Measurements from ENCODE around the gene LPO.

The LPO gene

DNA sequence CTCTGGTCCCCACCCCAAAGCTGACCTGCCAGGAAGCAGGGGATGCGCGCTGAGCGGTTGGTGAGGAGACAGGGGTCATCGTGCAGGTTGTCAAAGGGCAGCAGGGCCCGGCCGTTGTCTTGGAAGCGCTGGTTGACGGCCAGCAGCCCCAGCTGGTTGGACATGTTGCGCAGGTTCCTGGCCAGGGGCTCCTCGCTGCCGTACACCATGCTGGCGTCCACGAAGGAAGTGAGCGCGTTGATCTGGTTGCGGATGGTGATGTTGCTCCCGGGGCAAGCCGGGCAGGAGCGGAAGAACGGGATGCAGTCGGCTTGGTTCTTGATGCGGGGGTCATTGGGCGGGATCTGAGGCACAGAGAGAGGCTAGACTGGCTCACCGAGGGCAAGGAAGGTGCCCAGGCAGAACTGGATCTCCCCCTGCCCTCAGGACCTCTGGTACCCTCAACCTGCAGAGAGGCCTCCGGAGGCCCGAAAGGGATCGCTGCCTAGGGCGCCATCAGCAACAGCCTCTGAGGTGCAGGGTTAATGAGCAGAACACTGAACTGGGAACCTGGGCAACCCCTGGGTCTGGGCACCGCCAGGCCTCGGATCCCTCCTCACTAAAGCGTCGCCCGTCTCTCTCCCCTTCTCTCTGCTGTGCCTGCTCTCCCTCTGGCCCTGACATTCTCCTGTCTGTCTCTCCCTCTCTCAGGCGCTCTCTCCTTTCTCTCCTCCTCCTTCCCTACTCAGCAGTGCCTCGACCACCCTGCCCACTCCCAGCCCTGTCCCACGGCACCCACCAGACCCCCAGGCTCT, 39.6 kb downstream of the LPO start:
- DNase-seq (ENCODE audit: low read depth), result no peak

DNA sequence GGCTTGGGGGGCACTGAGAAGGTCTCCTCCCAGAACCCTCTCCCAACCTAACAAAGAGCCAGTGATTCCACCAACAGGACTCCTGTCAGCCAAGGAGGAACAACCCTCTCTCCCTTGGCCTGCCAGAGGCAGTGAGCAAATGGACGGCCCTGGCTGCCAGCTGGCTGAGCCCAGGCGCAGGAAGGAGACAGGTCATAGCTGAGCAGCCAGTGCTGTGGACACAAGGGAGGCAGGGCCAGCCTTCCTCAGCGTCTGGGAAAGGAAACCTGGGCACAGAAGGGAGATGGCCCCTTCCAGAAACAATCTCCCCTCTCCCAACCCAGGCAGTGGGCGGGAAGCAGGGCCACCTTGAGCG, 40.3 kb downstream of the LPO start:
- no peak for DNase-seq (ENCODE audit: low read depth)

DNA sequence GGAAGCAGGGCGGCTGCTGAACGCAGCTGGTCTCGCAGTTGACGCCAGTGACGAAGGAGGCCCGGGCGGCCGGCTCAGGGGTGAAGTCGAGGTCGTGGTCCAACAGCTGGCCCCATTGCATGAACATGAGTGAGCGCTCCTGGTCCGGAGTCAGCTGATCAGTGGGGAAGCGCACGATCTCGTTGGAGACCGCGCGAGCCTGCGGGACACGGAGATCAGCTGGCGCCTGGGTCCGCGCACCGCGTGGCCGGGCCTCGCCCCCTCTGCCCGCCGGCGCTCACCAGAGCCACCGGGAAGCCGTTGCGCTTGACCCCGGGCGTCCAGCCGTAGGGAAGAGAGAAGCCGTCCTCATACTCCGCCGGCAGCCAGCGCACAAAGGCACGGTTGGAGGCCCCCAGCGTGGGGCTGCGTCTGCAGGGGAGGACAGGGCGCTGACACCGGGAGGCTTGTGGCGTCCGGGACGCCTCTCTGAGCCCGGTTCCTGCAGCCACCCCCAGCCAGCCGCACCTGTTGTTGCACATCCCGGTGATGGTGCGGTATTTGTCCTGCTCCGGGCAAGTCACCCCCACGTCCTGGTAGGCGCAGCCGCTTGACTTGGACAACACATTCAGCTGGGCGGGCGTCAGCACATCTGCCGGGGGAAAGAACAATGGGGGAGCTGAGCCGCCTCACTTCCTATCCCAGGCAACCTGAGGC, 40.8 kb downstream of the LPO start:
- DNase-seq (ENCODE audit: low read depth), result no peak

DNA sequence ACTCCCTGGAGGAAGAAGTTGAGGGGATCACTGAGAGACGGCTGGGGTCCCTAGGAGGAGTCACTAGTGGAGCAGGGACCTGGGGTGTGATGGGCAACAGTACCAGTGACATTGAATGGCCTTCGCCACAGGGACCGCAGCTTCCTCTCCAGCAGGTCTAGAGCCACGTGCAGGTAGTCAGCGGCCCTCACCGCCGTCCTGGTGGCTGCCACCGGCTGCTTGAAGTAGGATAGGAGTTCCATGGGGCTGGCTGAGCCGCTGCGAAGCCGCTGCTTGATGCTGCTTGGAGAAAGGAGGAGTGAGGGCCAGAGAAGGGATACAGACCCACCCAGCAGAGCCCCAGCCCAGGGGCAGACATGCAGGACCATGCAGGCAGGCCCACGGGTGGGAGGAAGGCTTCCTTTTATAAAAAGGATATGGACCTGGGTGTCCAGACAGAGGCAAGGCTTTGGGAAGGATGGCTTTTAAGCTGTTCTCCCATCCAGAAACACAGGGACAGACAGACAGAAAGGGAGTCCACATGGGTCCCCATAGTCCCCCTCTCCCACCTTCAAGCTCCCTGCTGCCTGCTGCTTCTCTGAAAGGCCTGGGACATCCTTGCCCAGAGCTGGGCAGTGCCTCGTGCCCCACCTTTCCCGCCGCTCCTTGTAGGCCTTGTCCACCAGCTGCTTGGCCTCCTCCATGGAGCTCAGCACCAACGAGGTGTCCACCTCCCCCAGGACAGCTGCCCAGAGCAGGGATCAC, 41.5 kb downstream of the LPO start:
- DNase-seq (ENCODE audit: low read depth), result no peak

DNA sequence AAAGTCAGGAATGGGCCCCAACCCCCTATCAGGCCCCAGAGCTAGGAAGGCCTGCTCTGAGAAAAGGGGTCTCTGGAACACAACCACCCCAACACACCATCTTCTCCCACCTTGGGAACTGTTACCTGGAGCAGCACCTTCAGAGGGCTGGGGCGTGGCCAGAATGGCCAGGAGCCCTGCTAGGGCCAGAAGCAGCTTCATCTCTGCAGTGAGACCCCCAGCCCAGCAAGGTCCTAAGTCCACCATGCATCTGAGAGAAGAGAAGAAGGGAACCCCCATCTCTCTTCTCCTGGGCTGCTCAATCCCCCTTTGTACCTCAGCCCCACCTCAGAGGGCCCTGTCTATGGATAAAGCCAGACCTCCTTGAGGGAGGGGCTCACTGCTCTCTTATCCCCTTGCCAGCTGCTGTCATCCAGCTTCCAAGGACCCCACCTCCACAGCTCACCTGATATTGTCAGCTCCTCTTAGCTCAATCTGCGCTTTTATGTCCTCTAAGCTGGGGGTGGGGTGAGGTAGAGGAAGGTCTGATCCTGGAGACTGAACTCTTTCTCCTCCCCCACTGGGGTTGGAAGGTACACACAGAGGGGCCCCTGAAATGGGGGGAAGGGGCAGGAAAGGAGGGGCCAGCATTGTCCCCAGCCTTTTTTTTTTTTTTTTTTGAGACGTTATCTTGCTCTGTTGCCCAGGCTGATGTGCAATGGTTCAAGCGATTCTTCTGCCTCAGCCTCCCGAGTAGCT, 42.3 kb downstream of the LPO start, which contains the start of gene MPO:
MPO (minus strand) TSS at position 456 of the 738 bp plus-strand sequence; CDS start at position 279, 177 bp downstream.
- DNase-seq (ENCODE audit: low read depth), result no peak

DNA sequence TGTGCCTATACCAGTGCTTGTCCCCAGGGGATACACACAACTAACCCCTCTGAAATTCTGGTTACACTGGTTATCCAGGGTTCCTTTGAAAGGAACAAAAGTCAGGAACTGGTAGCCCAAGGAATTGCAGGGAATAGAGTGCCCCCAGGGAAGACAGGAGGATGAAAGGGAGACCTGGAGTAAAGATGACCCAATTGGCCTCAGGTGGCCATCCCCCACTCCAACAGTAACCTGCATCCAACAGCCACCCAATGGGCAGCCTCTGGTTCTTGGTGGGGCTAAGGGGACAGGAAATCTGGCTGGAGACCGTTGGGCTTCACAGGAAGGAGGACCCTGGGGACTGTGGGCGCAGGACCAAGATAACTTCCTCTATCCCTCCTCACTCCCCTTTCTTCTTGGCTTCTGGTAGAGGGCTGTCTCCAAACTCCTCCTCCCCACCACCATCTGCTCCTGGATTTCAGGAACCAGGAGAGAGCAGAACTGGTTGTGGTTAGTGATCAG, 43.2 kb downstream of the LPO start:
- no peak for DNase-seq (ENCODE audit: low read depth)

DNA sequence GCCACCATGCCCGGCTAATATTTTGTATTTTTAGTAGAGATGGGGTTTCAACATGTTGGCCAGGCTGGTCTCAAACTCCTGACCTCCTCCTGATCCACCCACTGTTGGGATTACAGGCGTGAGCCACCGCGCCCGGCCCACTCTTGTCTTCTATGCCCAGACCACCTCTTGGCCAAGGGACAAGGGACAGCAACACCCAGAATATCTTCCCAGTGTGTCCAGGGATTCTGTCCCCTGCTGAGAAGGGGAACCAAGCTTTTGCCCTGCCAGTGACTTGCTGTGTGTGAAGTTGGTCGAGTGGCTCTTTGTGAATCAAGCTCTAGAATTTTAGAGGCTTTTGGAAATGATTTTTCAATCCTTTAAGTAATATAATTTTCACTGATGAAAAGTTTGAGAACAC, 44.1 kb downstream of the LPO start:
- DNase-seq (ENCODE audit: low read depth), result no peak

DNA sequence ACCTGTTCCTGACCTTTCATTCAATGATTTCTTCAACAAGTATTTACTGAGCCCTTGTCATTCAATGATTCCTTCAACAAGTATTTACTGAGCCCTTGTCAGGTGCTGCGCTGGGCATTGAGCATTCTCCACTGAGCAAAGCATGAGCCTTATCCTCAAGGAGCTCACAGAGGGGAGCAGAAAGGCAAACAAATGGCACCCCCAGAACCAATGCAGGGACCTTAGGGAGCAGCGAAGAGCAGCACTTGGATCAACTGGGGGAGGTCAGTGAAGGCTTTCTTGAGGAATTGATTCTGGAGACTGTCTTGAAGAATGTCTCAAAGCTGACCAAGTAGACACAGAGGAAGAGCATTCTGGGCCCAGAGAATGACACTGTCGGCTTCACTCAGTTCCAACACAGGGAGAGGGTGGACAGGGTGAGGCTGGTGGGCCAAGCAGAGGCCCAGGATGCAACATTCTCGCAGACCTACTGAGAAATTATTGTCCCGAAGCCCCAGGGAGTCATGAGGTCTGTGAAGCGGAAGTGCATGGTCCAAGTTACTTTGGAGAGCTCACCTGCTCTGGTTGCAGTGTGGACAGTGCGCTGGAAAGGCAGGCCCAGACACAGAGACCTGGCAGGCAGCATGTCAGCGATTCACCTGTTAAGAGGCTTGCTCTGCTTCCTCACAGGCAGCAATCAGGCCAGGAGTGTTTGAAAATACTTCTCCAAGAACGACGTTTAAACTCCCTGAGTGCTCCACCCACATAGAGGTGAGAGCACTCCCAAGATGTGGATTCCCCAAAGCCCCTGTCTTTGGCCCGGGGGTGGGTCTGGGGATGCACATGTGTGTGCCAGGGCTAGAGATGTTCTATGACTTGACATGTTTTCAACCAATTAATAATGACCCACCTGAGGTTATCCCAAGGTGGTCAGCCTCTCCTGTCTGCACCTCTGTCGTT, 45.6 kb downstream of the LPO start:
- no peak for DNase-seq (ENCODE audit: low read depth)

DNA sequence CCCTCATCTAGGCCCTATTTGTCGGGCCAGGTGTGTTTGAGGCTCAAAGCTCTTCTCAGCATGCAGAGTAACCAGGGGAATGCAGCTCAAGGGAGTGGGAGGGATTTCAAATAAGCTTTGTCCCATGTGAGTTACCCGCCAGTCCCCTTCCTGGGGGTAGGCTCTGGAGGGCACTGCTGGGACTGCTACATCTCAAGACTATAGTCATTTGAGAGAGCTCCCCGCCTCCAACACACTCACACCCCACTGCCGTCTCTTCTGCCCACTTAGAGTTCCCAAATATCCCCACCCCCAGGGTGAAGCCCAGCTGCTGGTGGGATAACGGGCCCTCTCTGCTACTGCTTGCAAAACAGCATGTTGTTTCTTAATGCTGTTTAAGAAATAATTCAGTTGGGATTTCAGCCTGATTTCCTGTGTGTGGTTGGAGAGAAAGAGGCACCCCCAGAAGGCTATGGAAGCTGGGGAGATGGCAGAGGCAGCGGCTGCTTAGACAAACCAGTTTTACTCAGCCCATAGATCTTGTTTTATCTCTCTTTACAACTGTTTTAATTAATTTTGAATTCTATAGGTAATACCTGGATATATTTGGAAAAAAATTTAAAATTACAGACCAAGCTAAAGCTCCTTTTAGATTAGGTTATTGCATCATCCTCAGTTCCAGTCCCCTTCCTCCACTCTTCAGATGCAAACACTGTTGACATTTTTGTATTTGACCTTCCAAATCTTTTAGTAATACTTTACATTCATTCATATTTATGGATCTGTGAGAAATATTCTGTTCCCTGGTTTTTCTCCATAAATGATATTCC, 46.4 kb downstream of the LPO start:
- no peak for DNase-seq (ENCODE audit: low read depth)

DNA sequence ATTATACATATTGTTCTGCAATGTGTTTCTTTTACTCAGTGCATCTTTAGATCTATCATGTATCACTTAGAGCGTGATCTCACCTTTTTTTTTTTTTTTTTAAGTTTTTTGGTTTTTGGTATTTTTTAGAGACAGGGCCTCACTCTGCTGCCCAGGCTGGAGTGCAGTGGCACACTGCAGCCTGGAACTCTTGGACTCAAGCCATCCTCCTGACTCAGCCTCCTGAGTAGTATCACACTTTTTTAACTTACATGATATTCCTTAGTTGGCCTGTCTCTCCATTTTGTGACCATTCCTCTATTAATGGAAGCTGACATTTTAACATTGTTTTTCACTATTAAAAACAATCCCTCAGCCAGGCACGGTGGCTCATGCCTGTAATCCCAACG, 47.0 kb downstream of the LPO start:
- no peak for DNase-seq (ENCODE audit: low read depth)

DNA sequence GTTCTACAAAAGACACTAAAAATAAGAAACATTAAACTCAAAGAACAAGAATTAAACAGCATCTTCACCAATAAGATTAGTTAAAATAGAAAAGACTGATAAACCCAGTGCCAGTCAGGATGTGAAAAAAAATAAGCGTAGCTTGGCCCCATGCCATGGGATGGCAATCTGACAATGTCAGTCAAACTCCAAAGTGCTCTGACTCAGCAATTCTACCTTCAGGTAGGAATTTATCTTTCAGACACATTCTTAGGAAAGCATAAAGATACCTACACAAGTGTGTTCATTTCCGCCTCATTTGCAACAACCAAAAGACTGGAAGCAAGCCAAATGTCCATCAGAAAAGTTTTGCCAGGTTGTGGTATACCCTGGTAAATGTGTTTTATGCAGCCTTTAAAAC, 51.5 kb downstream of the LPO start:
- no peak for DNase-seq (ENCODE audit: low read depth)

DNA sequence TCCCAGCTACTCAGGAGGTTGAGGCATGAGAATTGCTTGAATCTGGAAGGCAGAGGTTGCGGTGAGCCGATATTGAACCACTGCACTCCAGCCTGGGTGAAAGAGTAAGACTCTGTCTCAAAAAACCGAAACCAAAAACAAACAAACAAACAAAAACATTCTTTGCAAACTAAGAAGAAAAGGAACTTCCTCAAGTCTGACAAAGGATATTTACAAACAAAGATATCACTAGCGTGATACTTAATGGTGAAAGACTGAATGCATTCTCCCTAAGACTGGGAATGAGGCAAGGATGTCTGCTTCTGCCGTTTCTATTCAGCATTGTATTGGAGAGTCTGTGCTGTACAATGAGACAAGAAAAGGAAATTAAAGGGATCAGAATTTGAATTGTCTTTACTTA, 52.9 kb downstream of the LPO start:
- no peak for DNase-seq (ENCODE audit: low read depth)

DNA sequence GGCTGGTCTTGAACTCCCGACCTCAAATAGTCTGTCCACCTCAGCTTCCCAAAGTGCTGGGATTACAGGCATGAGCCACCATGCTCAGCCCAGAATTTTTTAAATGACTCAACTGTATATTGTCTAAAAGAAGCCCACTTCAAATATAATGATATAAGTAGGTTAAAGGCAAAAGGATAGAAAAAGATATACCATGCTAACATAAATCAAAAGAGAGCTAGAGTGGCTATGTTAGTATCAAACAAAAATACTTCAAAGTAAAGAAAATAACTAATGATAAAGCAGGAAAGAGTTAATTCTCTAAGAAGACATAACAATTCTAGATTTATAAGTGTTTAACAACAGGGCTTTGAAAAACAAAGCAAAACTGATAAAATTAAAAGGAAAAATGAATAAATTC, 55.6 kb downstream of the LPO start:
- no peak for DNase-seq (ENCODE audit: low read depth)

DNA sequence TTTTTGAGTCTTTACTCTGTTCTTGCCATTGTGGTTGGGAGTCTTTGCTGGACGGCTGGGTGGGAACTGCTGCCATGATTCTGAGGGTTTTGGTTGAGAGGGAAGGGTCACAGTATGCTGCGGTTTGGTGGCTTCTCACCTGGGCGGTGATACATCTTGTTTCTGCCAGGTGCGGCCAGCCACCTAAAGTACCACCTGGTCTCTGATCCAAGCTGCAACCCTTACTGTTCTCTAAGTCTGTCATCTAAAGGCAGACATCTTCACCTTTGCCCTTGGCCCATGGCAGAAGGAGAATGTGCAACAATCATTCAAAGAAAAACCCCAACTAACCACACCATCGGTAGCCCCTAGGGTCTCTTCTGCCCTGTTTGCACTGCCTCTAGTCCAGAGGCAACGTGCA, 62.0 kb downstream of the LPO start:
- DNase-seq (ENCODE audit: low read depth), result no peak

DNA sequence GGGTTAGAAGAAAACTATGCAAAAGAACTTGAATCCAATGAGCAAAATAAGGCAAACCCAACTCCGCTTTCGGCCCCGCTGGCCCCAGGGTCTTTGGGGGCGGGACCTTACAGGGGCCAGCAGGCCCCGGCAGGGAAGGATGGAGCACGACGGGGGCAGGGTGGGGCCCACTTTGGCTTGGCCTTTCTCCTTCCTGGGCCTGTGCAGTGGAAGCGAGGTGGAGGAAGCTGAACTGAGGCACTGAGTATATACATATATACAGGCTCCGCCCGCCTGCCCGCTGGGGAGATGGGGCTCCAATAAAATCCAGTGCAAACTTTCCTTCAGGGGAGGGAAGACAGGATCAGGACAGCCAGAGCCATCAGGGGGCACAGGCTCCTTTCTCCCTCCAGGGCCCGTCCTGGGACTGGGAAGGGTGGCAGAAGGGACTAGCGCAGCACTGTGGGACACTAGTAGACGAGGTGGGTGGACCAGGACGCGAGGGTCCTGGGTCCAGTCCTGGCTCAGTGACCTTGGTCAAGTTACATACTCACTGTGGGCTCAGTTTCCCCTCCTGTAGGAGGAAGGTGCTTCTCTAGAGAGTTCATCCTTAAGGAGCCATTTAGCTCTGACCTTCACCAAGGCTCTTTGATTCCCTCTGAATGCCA, 63.2 kb downstream of the LPO start:
- DNase-seq (ENCODE audit: low read depth), result no peak

DNA sequence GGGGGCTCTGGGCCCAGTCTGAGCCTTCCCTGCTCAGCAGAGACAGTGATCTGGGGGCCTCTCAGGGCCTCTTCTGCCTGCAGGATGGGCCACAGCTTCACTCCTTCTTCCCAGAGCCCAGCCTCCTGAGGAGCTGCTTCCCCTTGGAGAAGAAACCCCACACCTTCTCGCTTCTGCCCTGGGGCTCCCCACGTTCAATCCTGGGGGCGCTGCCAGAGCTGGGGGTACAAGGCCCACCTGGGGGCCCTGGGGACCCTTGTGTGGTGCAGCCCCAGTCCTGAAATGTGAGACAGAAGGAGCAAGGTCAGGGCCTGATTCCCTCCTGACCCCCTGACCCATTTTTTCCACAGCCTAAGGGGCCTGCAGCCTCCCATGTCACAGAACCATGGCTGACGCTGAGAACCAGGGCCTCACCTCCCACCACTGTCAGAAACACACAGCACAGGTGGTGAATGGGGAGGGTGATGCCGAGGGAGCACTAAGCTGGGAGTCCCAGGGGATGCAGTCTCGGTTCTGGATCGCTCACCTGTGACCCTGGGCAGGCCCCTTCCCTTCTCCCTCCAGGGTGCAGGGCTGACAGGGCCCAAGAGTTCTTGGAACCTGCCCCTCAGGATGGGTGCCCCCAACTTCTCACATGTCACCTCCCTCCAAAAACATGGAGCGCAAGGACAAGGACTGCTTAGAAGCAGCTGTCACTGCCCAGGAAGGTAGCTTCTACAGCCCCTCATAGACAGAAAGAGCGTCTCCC, 64.0 kb downstream of the LPO start:
- DNase-seq (ENCODE audit: low read depth), result no peak

DNA sequence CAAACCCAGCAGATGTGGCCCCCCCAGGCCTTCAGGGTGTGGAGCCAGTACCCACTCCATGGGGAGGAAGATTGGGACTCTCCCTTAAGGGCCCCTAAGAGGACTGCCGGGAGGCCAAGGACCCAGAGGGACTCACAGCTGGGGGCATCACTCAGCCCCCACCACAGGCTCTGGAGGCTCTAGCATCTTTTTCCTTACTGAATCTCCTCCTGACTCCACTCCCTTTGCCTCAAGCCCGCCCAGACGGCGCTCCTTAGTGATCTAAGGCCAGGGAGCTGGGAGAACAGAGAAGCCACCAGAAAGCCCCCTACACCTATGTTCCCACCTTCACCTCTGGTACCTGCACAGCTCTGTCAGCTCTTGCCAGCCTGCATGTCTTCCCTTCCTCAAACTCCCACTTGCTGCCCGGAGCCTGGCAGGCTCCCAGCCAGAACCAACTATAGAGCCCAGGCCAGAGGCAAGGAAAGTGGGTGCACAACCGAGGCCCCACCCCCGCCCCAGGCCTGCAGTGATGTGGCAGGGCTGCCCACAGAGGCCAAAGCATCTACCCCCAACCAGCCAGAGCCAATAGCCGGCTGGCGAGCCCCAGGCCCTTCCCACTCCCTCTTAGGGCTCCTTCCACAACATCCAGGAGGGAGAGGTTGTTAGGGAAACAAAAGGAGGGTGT, 64.7 kb downstream of the LPO start:
- DNase-seq (ENCODE audit: low read depth), result no peak

DNA sequence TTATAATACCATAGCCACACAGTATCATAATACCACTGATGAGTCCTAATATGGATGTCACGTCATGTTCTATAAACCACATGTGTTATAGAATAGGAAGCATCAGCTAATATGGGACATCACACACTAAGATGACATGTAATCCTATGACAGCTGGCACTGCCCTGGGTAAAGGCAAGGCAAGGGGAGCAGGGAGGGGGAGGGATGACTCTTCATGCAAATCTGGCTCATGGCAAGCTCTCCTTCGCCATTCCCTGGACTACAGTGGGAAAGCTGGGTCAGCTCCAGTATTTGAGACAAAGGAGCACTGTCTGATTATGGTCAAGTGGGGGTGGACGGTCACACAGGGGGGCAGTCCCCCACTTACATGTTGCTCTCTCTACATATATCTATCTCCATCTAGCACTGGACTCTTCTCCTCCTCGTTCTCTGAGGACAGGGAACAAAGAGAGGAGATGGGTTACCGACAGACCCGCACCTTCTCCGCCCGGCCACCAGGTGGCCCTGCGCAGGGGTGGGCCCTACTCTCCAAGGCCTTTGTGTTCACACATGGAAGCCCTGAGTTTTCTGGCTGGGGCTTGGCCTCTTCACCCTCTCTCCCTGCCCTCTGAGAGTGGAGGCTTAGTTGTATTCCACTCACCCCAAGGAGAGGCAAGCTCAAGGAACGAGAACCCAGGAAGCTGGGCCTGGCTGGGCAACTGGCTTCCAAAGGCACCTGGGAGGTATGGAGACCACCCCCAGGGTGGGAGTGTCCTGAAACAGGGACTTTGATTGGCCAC, 65.8 kb downstream of the LPO start:
- DNase-seq (ENCODE audit: low read depth), result no peak

All from stimulated activated CD8-positive, alpha-beta memory T cell treated with anti-CD3 and anti-CD28 coated beads, Interleukin-12 subunit alpha, Interleukin-12 subunit beta, amount 100 ng/mL, for 4 hours (primary cell).